GM10847 (cell line): Measurements from ENCODE around the gene PELI1.

Source experiments
- POLR2A ChIP-seq: IDR thresholded peaks from 2 replicates; pipeline ENCODE4 v1.6.1; 2011; ENCODE audit not compliant: insufficient read length; ENCODE audit errors: extremely low read depth

PELI1 gene

GRCh38 chr2:64139956-64140355, 4.3 kb downstream of the PELI1 start:
- TF ChIP-seq POLR2A = no peak

GRCh38 chr2:64137996-64138395, 6.2 kb downstream of the PELI1 start:
- TF ChIP-seq POLR2A = no peak

- no peak for TF ChIP-seq POLR2A
These were observed 6.7 kb downstream of the PELI1 start for GRCh38 chr2:64137567-64137966.

- no peak for TF ChIP-seq POLR2A
These were observed 8.8 kb downstream of the PELI1 start for GRCh38 chr2:64135421-64135820.

GRCh38 chr2:64134813-64135212, 9.4 kb downstream of the PELI1 start:
- no peak for TF ChIP-seq POLR2A

- TF ChIP-seq POLR2A = no peak
These were observed 10.4 kb downstream of the PELI1 start for GRCh38 chr2:64133828-64134227.

GRCh38 chr2:64133354-64133753, 10.9 kb downstream of the PELI1 start:
- no peak for TF ChIP-seq POLR2A

GRCh38 chr2:64130333-64130732, 13.9 kb downstream of the PELI1 start:
- no peak for TF ChIP-seq POLR2A

GRCh38 chr2:64128943-64129391, 15.3 kb downstream of the PELI1 start:
- no peak for TF ChIP-seq POLR2A

GRCh38 chr2:64128406-64128805, 15.8 kb downstream of the PELI1 start:
- TF ChIP-seq POLR2A = no peak

GRCh38 chr2:64127119-64127518, 17.1 kb downstream of the PELI1 start:
- no peak for TF ChIP-seq POLR2A

GRCh38 chr2:64126601-64127000, 17.6 kb downstream of the PELI1 start:
- no peak for TF ChIP-seq POLR2A

GRCh38 chr2:64124571-64124970, 19.6 kb downstream of the PELI1 start:
- no peak for TF ChIP-seq POLR2A

GRCh38 chr2:64124168-64124567, 20.1 kb downstream of the PELI1 start:
- TF ChIP-seq POLR2A = no peak

- TF ChIP-seq POLR2A = no peak
These were observed 20.5 kb downstream of the PELI1 start for GRCh38 chr2:64123740-64124139.

GRCh38 chr2:64122358-64122757, 21.9 kb downstream of the PELI1 start:
- TF ChIP-seq POLR2A = no peak

GRCh38 chr2:64120928-64121327, 23.3 kb downstream of the PELI1 start:
- TF ChIP-seq POLR2A = no peak

GRCh38 chr2:64120008-64120407, 24.2 kb downstream of the PELI1 start:
- no peak for TF ChIP-seq POLR2A
